Activated CD8-positive, alpha-beta T cell treated with anti-CD3 and anti-CD28 coated beads, Interleukin-2, amount 10 ng/mL, durations not matched to agents 7 days and 5 days (primary cell): ENCODE data around the gene SSRP1. TPM values are rescaled to one million over a fixed set of nuclear protein-coding genes. Genes with fewer than 3 reads are reported as not detected.

Source experiments
- ATAC-seq: fragments of 150-1000 bp; cut with Tn5 transposase; one replicate; pipeline ENCODE4 v1.10.0; 2021; ENCODE audit warnings: moderate library complexity
- CTCF ChIA-PET: fragments of 350-600 bp; sonication (Branson Sonifier 250); formaldehyde crosslinking; loops from one replicate; lab custom pipeline; 2021; ENCODE audit warnings: antibody characterized with exemption; lab: Charles Lee
- POLR2A ChIA-PET: fragments of 350-600 bp; sonication (Branson Sonifier 250); formaldehyde crosslinking; loops from one replicate; lab custom pipeline; 2021; ENCODE audit warnings: antibody characterized with exemption; lab: Charles Lee
- DNase-seq: peaks from one replicate; pipeline ENCODE4 v3.0.0-alpha.2; 2020
- H3K27ac Mint-ChIP-seq: one replicate; pipeline ENCODE4 v1.8.0; 2021; ENCODE audit warnings: mild to moderate bottlenecking, mixed read lengths
- H3K27me3 Mint-ChIP-seq: one replicate; pipeline ENCODE4 v1.8.0; 2021; ENCODE audit warnings: low read depth, mixed read lengths
- H3K36me3 Mint-ChIP-seq: one replicate; pipeline ENCODE4 v1.8.0; 2021; ENCODE audit warnings: low read depth, mixed read lengths
- H3K4me1 Mint-ChIP-seq: one replicate; pipeline ENCODE4 v1.8.0; 2021; ENCODE audit warnings: low read depth, mixed read lengths
- H3K4me3 Mint-ChIP-seq: one replicate; pipeline ENCODE4 v1.8.0; 2021; ENCODE audit warnings: mild to moderate bottlenecking, mixed read lengths
- H3K9me3 Mint-ChIP-seq: one replicate; pipeline ENCODE4 v1.8.0; 2022; ENCODE audit warnings: mixed read lengths; ENCODE audit not compliant: insufficient read depth
- total RNA-seq, 2 experiments: library from RNA; stranded (reverse); gene quantifications; one replicate each; pipeline ENCODE4 v1.2.3, GENCODE V29; 2021

SSRP1 gene
- total RNA-seq, 2 experiments from 2014 or later: 185 to 191 TPM

GRCh38 chr11:57335023-57335342 is 709 bp downstream of the SSRP1 start:
- ChIA-PET CTCF (interaction anchor here (1.0 to 2.9 kb wide), 5 partner anchors 10 to 192 kb away, joined by 3 to 19 read pairs (median 5); partner anchors contain the start of genes SLC43A1 and TNKS1BP1), POLR2A (interaction anchor here (0.5 to 3.5 kb wide), 8 partner anchors 10 to 620 kb away, joined by 3 to 55 read pairs (median 4); partner anchors contain the start of genes SELENOH and TNKS1BP1)
- DNase-seq: no peak
- peaks cover 46% of the 10 kb centered on the region for H3K36me3 Mint-ChIP-seq
- peak overlapping the region; percentile 92 for H3K4me3 Mint-ChIP-seq
- H3K27ac Mint-ChIP-seq: peak overlapping the region; percentile 99
- H3K27me3 Mint-ChIP-seq: peaks cover 7% of the 10 kb centered on the region
- no peaks in the 10 kb centered on the region for H3K9me3 Mint-ChIP-seq
- H3K4me1 Mint-ChIP-seq: peaks cover 42% of the 10 kb centered on the region
- ATAC-seq: no peak

- H3K9me3 Mint-ChIP-seq: no peaks in the 10 kb centered on the region
- ChIA-PET CTCF (interaction anchor here (0.6 to 2.8 kb wide), 2 partner anchors 7 to 54 kb away, joined by 3 to 19 read pairs; partner anchors contain the start of gene TNKS1BP1), POLR2A (no interaction called here)
- peaks cover under 1% of the 10 kb centered on the region for H3K27me3 Mint-ChIP-seq
- H3K4me3 Mint-ChIP-seq: no peak overlapping the region
- ATAC-seq (no peak), DNase-seq (no peak)
- H3K36me3 Mint-ChIP-seq: peaks cover 67% of the 10 kb centered on the region
- H3K27ac Mint-ChIP-seq: no peak overlapping the region
- H3K4me1 Mint-ChIP-seq: peaks cover 52% of the 10 kb centered on the region
Observed at GRCh38 chr11:57332694-57333440, 2.8 kb downstream of the SSRP1 start.

GRCh38 chr11:57331720-57332119 is 4.0 kb downstream of the SSRP1 start:
- Mint-ChIP-seq H3K9me3 (no peaks in the 10 kb centered on the region), H3K4me3 (no peak overlapping the region), H3K36me3 (peaks cover 79% of the 10 kb centered on the region), H3K27me3 (no peaks in the 10 kb centered on the region), H3K27ac (no peak overlapping the region), H3K4me1 (peaks cover 61% of the 10 kb centered on the region)
- POLR2A ChIA-PET: interaction anchor here (1.0 kb wide), 1 partner anchor 10 kb away, joined by 5 read pairs; no protein-coding TSS in a partner anchor
- CTCF ChIA-PET: interaction anchor here (1.0 to 1.1 kb wide), 4 partner anchors 14 to 196 kb away, joined by 3 read pairs; no protein-coding TSS in a partner anchor
- ATAC-seq: no peak
- DNase-seq: no peak

GRCh38 chr11:57330029-57330428 is 5.7 kb downstream of the SSRP1 start:
- Mint-ChIP-seq H3K27me3 (no peaks in the 10 kb centered on the region), H3K9me3 (no peaks in the 10 kb centered on the region), H3K36me3 (peaks cover 95% of the 10 kb centered on the region), H3K4me3 (no peak overlapping the region), H3K4me1 (peaks cover 67% of the 10 kb centered on the region), H3K27ac (peak overlapping the region; percentile 20)
- ATAC-seq: no peak
- DNase-seq: no peak
- ChIA-PET POLR2A (no interaction called here), CTCF (interaction anchor here (2.2 kb wide), 1 partner anchor 471 kb away, joined by 6 read pairs; no protein-coding TSS in a partner anchor)

GRCh38 chr11:57327721-57328120 is 8.0 kb downstream of the SSRP1 start:
- peaks cover 76% of the 10 kb centered on the region for H3K36me3 Mint-ChIP-seq
- H3K4me1 Mint-ChIP-seq: peaks cover 60% of the 10 kb centered on the region
- no peak overlapping the region for H3K4me3 Mint-ChIP-seq
- ATAC-seq: no peak
- H3K27ac Mint-ChIP-seq: no peak overlapping the region
- no peaks in the 10 kb centered on the region for H3K9me3 Mint-ChIP-seq
- ChIA-PET CTCF (no interaction called here), POLR2A (interaction anchor here (0.6 kb wide), 1 partner anchor 258 kb away, joined by 3 read pairs; no protein-coding TSS in a partner anchor)
- no peaks in the 10 kb centered on the region for H3K27me3 Mint-ChIP-seq
- DNase-seq: no peak

- peak overlapping the region; percentile 80 for H3K4me3 Mint-ChIP-seq
- POLR2A ChIA-PET: interaction anchor here (0.6 to 4.4 kb wide), 10 partner anchors 10 to 557 kb away, joined by 3 to 55 read pairs (median 4); partner anchors contain the start of gene SSRP1
- ATAC-seq: no peak
- peaks cover 64% of the 10 kb centered on the region for H3K4me1 Mint-ChIP-seq
- H3K27ac Mint-ChIP-seq: peak overlapping the region; percentile 94
- no peaks in the 10 kb centered on the region for H3K27me3 Mint-ChIP-seq
- DNase-seq: no peak
- CTCF ChIA-PET: interaction anchor here (1.0 to 2.8 kb wide), 9 partner anchors 9 to 319 kb away, joined by 3 to 19 read pairs (median 5); partner anchors contain the start of gene SSRP1
- peaks cover 56% of the 10 kb centered on the region for H3K36me3 Mint-ChIP-seq
- no peaks in the 10 kb centered on the region for H3K9me3 Mint-ChIP-seq
Observed at GRCh38 chr11:57325735-57326048, 10.0 kb downstream of the SSRP1 start.

GRCh38 chr11:57324886-57325734 is 10.6 kb downstream of the SSRP1 start, which contains the start of gene TNKS1BP1:
Gene TNKS1BP1 (minus strand): TSS chr11:57324952. CDS start chr11:57321885, 3,067 bp downstream.
- ChIA-PET POLR2A (interaction anchor here (0.6 to 4.4 kb wide), 11 partner anchors 10 to 558 kb away, joined by 3 to 55 read pairs (median 3); partner anchors contain the start of genes P2RX3 and SSRP1), CTCF (interaction anchor here (1.0 to 2.8 kb wide), 10 partner anchors 9 to 320 kb away, joined by 3 to 19 read pairs (median 4); partner anchors contain the start of gene SSRP1)
- Mint-ChIP-seq H3K4me1 (peaks cover 62% of the 10 kb centered on the region), H3K36me3 (peaks cover 51% of the 10 kb centered on the region), H3K27me3 (no peaks in the 10 kb centered on the region), H3K4me3 (peak within 1 kb of the TSS; percentile 80), H3K9me3 (no peaks in the 10 kb centered on the region), H3K27ac (peak within 1 kb of the TSS; percentile 94)
- DNase-seq (peak; percentile 90), ATAC-seq (peak; percentile 91)

GRCh38 chr11:57324154-57324885 is 11.4 kb downstream of the SSRP1 start:
- DNase-seq: no peak
- POLR2A ChIA-PET: interaction anchor here (0.7 to 4.4 kb wide), 6 partner anchors 9 to 322 kb away, joined by 3 to 55 read pairs (median 8); partner anchors contain the start of genes P2RX3 and SSRP1

GRCh38 chr11:57323855-57324153 is 11.9 kb downstream of the SSRP1 start:
- ChIA-PET CTCF (interaction anchor here (1.4 kb wide), 1 partner anchor 204 kb away, joined by 4 read pairs; no protein-coding TSS in a partner anchor), POLR2A (interaction anchor here (3.2 to 4.4 kb wide), 2 partner anchors 9 to 12 kb away, joined by 14 to 55 read pairs; partner anchors contain the start of gene SSRP1)
- no peak for DNase-seq
- ATAC-seq: no peak
- Mint-ChIP-seq H3K27ac (peak overlapping the region; percentile 73), H3K27me3 (no peaks in the 10 kb centered on the region), H3K4me3 (peak overlapping the region; percentile 72), H3K4me1 (peaks cover 55% of the 10 kb centered on the region), H3K9me3 (no peaks in the 10 kb centered on the region), H3K36me3 (peaks cover 38% of the 10 kb centered on the region)

More at GRCh38 chr11:57324154-57324885, 11.4 kb downstream of the SSRP1 start:
- peak overlapping the region; percentile 73 for H3K27ac Mint-ChIP-seq
- CTCF ChIA-PET: interaction anchor here (1.0 to 2.8 kb wide), 9 partner anchors 9 to 203 kb away, joined by 3 to 19 read pairs (median 5); partner anchors contain the start of gene SSRP1
- H3K4me3 Mint-ChIP-seq: peak overlapping the region; percentile 72
- peaks cover 56% of the 10 kb centered on the region for H3K4me1 Mint-ChIP-seq
- H3K27me3 Mint-ChIP-seq: no peaks in the 10 kb centered on the region
- H3K9me3 Mint-ChIP-seq: no peaks in the 10 kb centered on the region
- ATAC-seq: no peak
- H3K36me3 Mint-ChIP-seq: peaks cover 43% of the 10 kb centered on the region

GRCh38 chr11:57323167-57323854 is 12.4 kb downstream of the SSRP1 start:
- Mint-ChIP-seq H3K27ac (peak overlapping the region; percentile 40), H3K36me3 (peaks cover 33% of the 10 kb centered on the region), H3K27me3 (no peaks in the 10 kb centered on the region), H3K4me3 (peak overlapping the region; percentile 72), H3K4me1 (peaks cover 53% of the 10 kb centered on the region), H3K9me3 (no peaks in the 10 kb centered on the region)
- no peak for ATAC-seq
- CTCF ChIA-PET: no interaction called here
- POLR2A ChIA-PET: interaction anchor here (4.4 kb wide), 1 partner anchor 12 kb away, joined by 55 read pairs; the partner anchor contains the start of gene SSRP1
- no peak for DNase-seq
